NCI-H2227 treated with DMSO at 0.1 percent for 48 hours (cell line): ENCODE measurements around the gene NSUN5.
"Not testable (repeated sequence)": the region's sequence is repeated elsewhere in the genome, so short reads cannot be mapped to it uniquely, and the experiment has no call there.

Experiments
- DNase-seq: peaks from one replicate; lab custom pipeline; 2025; lab: John Stamatoyannopoulos, UW

NSUN5 gene

DNA sequence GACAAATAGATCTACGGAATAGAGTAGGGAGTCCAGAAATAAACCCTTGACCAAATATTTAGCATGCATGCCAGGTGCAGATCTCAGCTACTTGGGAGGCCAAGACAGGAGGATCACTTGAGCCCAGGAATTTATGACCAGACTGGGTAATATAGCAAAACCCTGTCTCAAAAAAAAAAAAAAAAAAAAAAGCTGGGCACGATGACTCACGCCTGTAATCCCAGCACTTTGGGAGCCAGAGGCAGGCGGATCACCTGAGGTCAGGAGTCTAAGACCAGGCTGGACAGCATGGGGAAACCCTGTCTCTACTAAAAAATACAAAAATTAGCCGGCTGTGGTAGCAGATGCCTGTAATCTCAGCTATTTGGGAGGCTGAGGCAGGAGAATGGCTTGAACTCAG, 31.4 kb downstream of the NSUN5 start:
- not testable (repeated sequence) for DNase-seq

DNA sequence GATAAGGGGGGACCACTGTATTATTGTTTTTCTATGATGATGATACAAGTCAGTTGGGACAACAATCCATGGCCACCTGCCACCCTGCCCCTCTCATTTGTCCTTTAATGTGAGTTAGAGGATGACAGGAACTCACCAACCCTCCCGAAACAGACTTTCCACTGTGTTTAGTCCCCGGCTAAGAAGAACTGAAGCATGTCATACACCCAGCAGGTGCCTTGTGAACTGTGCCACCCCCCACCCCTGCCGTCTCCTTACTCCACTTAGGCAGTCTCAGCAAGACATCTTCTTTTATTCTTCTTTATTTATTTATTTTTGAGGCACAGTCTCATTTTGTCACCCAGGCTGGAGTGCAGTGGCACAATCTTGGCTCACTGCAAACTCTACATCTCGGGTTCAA, 40.8 kb downstream of the NSUN5 start:
- not testable (repeated sequence) for DNase-seq

DNA sequence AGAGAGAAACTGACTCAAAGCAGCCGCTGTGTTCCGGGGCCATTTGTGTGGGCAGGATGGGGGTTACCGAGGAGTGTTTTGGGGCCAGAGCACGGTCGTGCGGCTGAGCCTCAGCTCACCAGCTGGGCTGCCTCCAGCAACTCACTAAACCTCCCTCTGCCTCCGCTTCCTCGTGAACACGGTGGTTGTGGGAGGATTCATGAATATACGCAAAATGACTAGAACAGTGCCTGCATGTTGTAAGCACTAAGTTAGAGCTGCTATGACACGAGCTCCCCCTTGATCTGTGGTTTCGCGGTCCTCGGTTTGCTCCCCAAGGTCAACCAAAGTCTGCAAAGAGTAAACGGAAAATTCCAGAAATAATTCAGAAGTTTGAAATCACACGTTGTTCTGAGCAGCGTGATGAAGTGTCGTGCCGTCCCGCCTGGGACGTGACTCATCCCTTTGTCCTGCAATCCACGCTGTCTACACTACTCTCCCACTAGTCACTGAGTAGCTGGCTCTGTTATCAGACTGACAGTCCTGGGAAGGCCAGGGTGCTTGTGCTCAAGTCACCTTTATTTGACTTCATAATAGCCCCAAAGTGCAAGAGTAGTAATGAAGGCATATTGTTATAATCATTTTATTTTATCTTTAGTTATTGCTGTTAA, 41.8 kb downstream of the NSUN5 start:
- not testable (repeated sequence) for DNase-seq

DNA sequence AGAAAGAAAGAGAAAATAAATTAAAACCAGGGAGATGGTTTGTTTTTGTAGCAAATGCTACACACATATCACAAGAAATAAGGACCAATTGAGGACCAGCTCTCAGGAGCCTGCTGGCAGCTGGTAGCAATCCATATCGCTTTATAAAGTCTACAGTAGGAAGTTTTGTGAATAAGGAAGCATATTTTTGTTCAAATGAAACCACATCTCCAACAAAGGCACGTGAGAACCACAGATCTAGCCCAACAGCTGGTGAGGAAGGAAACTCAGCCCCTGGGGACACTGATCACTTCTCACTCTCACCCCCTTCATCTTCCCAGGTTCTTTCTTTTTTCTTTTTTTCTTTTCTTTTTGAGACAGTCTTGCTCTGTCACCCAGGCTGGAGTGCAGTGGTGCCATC, 46.2 kb downstream of the NSUN5 start:
- not testable (repeated sequence) for DNase-seq
